ENCODE data around the gene INSR.
A peak's percentile ranks its signal among the peaks of the same experiment; 100 is the strongest.

The INSR gene

GRCh38 chr19:7112675-7113074 is 181.5 kb downstream of the INSR start:
- TF ChIP-seq CTCF (conservative IDR thresholded peaks at IDR 0.05; ENCODE audit: control insufficient read depth, insufficient read depth, low read depth, low read length) = no peak
- no peak overlapping the region for H3K4me3 ChIP-seq (ENCODE audit: control insufficient read depth, low read depth, low read length)
- no peak for DNase-seq (ENCODE audit: low read depth)

- H3K4me3 ChIP-seq (ENCODE audit: control insufficient read depth, low read depth, low read length) = no peak overlapping the region
- DNase-seq (ENCODE audit: low read depth) = no peak
- no peak for TF ChIP-seq CTCF (conservative IDR thresholded peaks at IDR 0.05; ENCODE audit: control insufficient read depth, insufficient read depth, low read depth, low read length)
Measured at GRCh38 chr19:7109678-7110289, 184.4 kb downstream of the INSR start.

GRCh38 chr19:7106711-7107657 is 187.2 kb downstream of the INSR start:
- TF ChIP-seq CTCF (conservative IDR thresholded peaks at IDR 0.05; ENCODE audit: control insufficient read depth, insufficient read depth, low read depth, low read length) = no peak
- DNase-seq (ENCODE audit: low read depth) = no peak
- no peak overlapping the region for H3K4me3 ChIP-seq (ENCODE audit: control insufficient read depth, low read depth, low read length)

GRCh38 chr19:7104747-7105447 is 189.3 kb downstream of the INSR start:
- DNase-seq (ENCODE audit: low read depth) = no peak
- no peak for TF ChIP-seq CTCF (conservative IDR thresholded peaks at IDR 0.05; ENCODE audit: control insufficient read depth, insufficient read depth, low read depth, low read length)
- no peak overlapping the region for H3K4me3 ChIP-seq (ENCODE audit: control insufficient read depth, low read depth, low read length)

GRCh38 chr19:7101498-7102253 is 192.5 kb downstream of the INSR start:
- DNase-seq (ENCODE audit: low read depth) = no peak
- TF ChIP-seq CTCF (conservative IDR thresholded peaks at IDR 0.05; ENCODE audit: control insufficient read depth, insufficient read depth, low read depth, low read length) = no peak
- H3K4me3 ChIP-seq (ENCODE audit: control insufficient read depth, low read depth, low read length) = no peak overlapping the region

- no peak for TF ChIP-seq CTCF (conservative IDR thresholded peaks at IDR 0.05; ENCODE audit: control insufficient read depth, insufficient read depth, low read depth, low read length)
- DNase-seq (ENCODE audit: low read depth) = no peak
- H3K4me3 ChIP-seq (ENCODE audit: control insufficient read depth, low read depth, low read length) = peak overlapping the region; percentile 66
Measured at GRCh38 chr19:7099597-7099921, 194.7 kb downstream of the INSR start.

Measured in fibroblast of mammary gland (primary cell).